HG02623 (cell line): ENCODE data around the gene FAM149B1.

ENCODE experiments used
- ATAC-seq: cut with Tn5 transposase; IDR thresholded peaks from one replicate; pipeline ENCODE4 v1.9.1; 2021; ENCODE audit warnings: moderate library complexity; ENCODE audit not compliant: unreplicated experiment

The FAM149B1 gene

GRCh38 chr10:73172867-73173266 lies 4.9 kb downstream of the FAM149B1 start:
- no peak for ATAC-seq

DNA sequence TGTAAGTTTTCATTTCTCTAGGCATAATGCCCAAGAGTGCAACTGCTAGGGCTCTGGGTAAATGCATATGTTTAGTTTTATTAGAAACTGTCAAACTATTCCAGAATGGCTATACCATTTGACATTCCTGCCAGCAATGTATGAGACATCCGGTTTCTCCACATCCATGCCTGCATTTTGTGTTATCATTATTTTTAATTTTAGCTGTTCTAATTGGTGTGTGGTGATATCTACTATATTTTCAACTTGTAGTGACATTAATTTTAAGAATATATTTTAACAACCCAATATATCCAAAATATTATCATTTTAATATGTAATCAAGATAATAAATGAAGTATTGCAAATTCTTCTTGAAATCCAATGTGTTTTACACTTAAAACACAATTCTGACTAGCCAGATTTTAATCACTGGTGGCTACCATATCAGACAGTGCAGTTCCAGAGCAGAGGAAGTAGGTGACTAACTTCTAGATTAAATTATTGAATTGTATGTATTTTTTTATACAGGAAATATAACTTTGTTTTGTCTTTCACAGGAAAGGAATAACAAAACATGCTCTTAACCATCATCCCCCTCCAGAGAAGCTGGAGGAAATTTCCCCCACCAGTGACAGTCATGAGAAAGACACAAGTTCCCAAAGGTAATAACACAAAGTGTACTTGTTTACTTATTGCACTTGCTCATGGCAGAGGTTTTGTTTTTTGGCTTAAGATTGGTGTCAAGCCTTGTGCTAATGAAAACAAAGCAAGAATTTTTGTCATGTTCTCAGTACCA lies 6.4 kb downstream of the FAM149B1 start:
- ATAC-seq, result no peak

GRCh38 chr10:73182568-73182967 lies 14.6 kb downstream of the FAM149B1 start:
- no peak for ATAC-seq

DNA sequence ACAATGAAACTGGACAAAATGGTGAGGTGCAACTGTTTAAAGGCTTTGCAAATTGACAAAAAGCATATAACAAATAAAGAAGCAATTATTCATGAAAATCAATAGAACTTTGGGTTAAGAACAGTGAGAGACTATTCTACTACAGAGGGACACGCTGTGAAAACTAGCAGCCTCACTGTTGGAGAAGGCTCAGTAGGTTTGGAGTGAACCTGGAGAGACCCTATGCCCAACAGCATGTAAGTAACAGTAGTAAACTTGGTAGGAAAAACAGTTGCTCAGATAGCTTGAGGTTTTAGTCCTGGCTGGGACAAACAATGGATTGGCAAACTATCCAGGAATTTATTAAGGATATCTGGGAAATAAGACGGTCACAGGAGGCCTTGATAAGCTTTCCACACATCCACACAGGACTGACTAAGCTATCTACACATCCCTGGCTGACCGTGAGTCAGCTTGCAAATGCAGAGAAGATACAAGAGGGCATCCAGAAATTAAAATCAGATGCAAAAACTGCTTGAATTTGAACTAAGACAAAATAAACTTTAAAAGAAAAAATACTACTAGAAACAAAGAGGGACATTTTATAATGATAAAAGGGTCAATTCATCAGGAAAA lies 15.9 kb downstream of the FAM149B1 start:
- no peak for ATAC-seq

GRCh38 chr10:73186266-73186665 lies 18.3 kb downstream of the FAM149B1 start:
- ATAC-seq, result no peak

DNA sequence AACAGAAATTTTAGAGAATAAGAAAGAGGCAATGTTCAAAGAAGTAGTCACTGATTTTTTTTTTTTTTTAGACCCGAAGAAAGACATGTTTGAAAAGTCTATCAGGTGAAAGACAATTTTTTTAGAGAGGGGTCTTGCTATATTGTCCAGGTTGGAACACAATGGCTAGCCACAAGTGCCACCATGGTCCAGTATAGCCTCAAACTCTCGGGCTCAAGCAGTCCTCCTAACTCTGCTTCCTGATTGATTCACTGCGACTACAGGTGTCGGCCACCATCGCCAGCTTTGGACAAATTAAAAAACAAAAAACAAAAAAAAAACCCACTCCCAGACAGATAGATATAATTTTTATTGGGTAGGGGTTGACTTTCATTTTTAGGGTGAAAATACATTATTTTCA lies 22.3 kb downstream of the FAM149B1 start:
- ATAC-seq, result no peak

GRCh38 chr10:73205081-73205480 lies 37.2 kb downstream of the FAM149B1 start:
- ATAC-seq, result no peak

- ATAC-seq, result no peak
These were observed 38.0 kb downstream of the FAM149B1 start for GRCh38 chr10:73205890-73206289.

DNA sequence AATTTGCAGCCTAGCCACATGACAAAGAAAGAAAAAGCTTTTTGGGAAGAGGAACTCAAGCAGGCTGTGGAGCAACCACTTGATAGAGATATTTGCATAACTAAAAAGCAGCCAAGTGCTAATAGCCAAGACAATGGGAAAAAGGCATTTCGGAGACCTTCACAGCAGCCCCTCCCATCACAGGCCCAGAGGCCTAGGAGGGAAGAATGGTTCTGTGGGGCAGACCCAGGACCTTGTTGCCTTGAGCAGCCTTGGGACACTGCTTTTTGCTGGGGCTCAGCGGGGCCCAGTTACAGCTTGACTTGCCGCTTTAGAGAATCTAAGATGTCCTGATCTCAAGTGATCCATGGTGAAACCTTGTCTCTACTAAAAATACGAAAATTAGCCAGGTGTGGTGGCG lies 38.5 kb downstream of the FAM149B1 start:
- ATAC-seq, result no peak

- ATAC-seq, result no peak
These were observed 40.0 kb downstream of the FAM149B1 start for GRCh38 chr10:73207883-73208282.

DNA sequence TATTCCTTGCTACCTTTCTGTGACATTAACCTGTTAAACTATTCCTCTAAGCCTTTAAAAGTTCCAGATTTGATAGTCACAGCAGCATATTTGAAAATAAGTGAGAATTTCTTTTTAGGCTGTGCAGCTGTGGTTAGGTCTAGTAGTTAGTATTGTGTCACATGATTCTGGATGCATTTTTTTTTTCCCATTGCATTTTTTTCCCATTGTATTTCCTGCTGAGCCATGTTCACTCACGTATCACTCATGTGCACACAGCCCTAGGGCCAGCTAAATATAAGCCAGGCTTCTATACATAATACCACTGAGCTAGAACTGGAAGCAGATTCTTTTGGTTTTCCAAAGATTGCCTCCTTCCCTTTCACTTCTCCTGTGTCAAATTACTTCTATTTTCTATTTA lies 41.8 kb downstream of the FAM149B1 start:
- ATAC-seq, result no peak

DNA sequence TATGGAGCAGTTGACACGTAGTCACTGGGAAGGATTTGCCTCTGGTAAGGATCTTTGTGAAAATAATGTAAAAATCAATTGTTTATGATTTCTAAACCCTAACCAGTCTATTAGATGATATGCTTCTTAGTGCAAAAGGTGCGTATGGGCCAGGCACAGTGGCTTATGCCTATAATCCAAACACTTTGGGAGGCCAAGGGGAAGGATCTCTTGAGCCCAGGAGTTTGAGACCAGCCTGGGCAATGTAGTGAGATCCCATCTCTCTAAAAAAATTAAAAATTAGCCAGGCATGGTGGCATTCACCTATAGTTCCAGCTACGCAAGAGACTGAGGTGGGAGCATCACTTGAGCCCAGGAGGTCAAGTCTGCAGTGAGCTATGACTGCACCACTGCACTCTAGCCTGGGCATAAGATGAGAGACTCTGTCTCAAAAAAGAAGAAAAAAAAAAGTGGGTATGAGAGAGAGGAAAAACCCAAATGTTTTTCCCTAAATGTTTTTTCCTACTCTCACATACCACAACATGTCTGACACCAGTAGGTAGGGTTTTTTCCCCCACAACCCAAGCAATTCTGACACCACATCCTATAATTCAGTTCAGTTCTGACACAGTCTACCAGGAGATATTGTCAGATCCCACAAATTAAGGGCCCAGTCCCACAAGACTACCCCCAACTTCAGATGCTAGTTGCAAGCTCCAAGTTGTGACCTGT lies 42.6 kb downstream of the FAM149B1 start:
- ATAC-seq, result no peak

- no peak for ATAC-seq
These were observed 43.3 kb downstream of the FAM149B1 start for GRCh38 chr10:73211106-73211811.

- no peak for ATAC-seq
These were observed 47.8 kb downstream of the FAM149B1 start for GRCh38 chr10:73215749-73216148.

DNA sequence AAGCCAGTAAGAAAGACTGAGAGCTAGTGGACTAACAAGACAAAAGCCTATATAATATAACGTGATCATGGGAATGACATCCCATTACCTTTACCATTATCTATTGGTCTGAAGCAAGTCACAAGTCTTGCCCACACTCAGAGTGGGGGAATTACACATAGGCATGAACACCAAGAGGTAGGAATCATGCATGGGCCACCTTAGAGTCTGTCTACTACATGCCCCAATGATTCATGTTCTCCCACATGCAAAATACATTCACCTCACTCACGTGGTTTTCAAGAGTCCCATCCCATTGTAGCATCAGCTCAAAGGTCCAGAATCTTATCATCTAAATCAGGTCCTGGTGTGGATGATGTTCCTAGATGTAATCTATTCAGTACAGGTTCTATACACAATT lies 49.7 kb downstream of the FAM149B1 start:
- no peak for ATAC-seq

- no peak for ATAC-seq
These were observed 50.7 kb downstream of the FAM149B1 start for GRCh38 chr10:73218431-73219191.

- no peak for ATAC-seq
These were observed 51.5 kb downstream of the FAM149B1 start for GRCh38 chr10:73219384-73219783.

- no peak for ATAC-seq
These were observed 53.1 kb downstream of the FAM149B1 start for GRCh38 chr10:73220989-73221388.

- no peak for ATAC-seq
These were observed 57.6 kb downstream of the FAM149B1 start for GRCh38 chr10:73225518-73225917.

GRCh38 chr10:73226663-73227062 lies 58.7 kb downstream of the FAM149B1 start:
- no peak for ATAC-seq

GRCh38 chr10:73228247-73228646 lies 60.3 kb downstream of the FAM149B1 start:
- no peak for ATAC-seq
